ENCODE data around the gene FYN. TPM values are rescaled to one million over a fixed set of nuclear protein-coding genes. Genes with fewer than 3 reads are reported as not detected.
"Not testable (repeated sequence)": the region's sequence is repeated elsewhere in the genome, so short reads cannot be mapped to it uniquely, and the experiment has no call there.

FYN gene
- total and polyA plus RNA-seq, 4 donors = 11.2 to 28.3 (median 19.7) TPM

GRCh38 chr6:111789598-111789997, 83.7 kb downstream of the FYN start:
- Histone ChIP-seq H3K27ac (ENCODE audit: low read depth in 1 of 2, low read length in 2 of 2) (no peak overlapping the region), H3K9me3 (ENCODE audit: control insufficient read depth in 4 of 4, low read length in 3 of 4) (no peaks in the 10 kb centered on the region), H3K36me3 (ENCODE audit: control insufficient read depth in 4 of 4, insufficient read depth in 3 of 4, low read depth in 1 of 4, low read length in 3 of 4) (no peaks in the 10 kb centered on the region), H3K27me3 (ENCODE audit: control insufficient read depth in 4 of 4, insufficient read depth in 4 of 4, low read length in 3 of 4) (no peaks in the 10 kb centered on the region), H3K4me1 (ENCODE audit: control insufficient read depth in 4 of 4, insufficient read depth in 4 of 4, low read length in 3 of 4) (no peaks in the 10 kb centered on the region), H3K4me3 (ENCODE audit: low read depth in 1 of 3, low read length in 3 of 3) (no peak overlapping the region), H3K9ac (ENCODE audit: low read depth in 1 of 2, low read length in 2 of 2) (no peak overlapping the region)
- DNase-seq (ENCODE audit: low spot score) = no peak
- TF ChIP-seq NR2F2 (IDR thresholded peaks at IDR 0.05) (no peak), RXRA (IDR thresholded peaks at IDR 0.05) (no peak), REST (IDR thresholded peaks at IDR 0.05) (no peak)
- 91% methylated on average over 4 of the region's 4 CpGs for WGBS

GRCh38 chr6:111788379-111789276, 84.6 kb downstream of the FYN start:
- no peak overlapping the region for H3K9ac ChIP-seq (ENCODE audit: low read depth in 1 of 2, low read length in 2 of 2)
- H3K27me3 ChIP-seq (ENCODE audit: control insufficient read depth in 4 of 4, insufficient read depth in 4 of 4, low read length in 3 of 4) = no peaks in the 10 kb centered on the region
- no peaks in the 10 kb centered on the region for H3K9me3 ChIP-seq (ENCODE audit: control insufficient read depth in 4 of 4, low read length in 3 of 4)
- no peaks in the 10 kb centered on the region for H3K36me3 ChIP-seq (ENCODE audit: control insufficient read depth in 4 of 4, insufficient read depth in 3 of 4, low read depth in 1 of 4, low read length in 3 of 4)
- no peak for DNase-seq (ENCODE audit: low spot score)
- H3K4me3 ChIP-seq (ENCODE audit: low read depth in 1 of 3, low read length in 3 of 3) = no peak overlapping the region
- TF ChIP-seq JUND (IDR thresholded peaks at IDR 0.05) (no peak), HNF4G (IDR thresholded peaks at IDR 0.05) (no peak), RAD21 (IDR thresholded peaks at IDR 0.05) (no peak), HNF4A (conservative IDR thresholded peaks at IDR 0.05) (no peak), SP1 (IDR thresholded peaks at IDR 0.05) (no peak), EGR1 (IDR thresholded peaks at IDR 0.05; ENCODE audit: low read depth in 2 of 2) (no peak), FOXA2 (IDR thresholded peaks at IDR 0.05) (no peak), ZBTB33 (IDR thresholded peaks at IDR 0.05) (no peak), ATF3 (IDR thresholded peaks at IDR 0.05) (no peak), MAX (IDR thresholded peaks at IDR 0.05) (no peak), YY1 (IDR thresholded peaks at IDR 0.05) (no peak), FOXA1 (IDR thresholded peaks at IDR 0.05) (no peak), NR2F2 (IDR thresholded peaks at IDR 0.05) (no peak), CTCF (IDR thresholded peaks at IDR 0.05; ENCODE audit: low read depth, low read length, missing input control) (no peak), TAF1 (conservative IDR thresholded peaks at IDR 0.05) (no peak), REST (IDR thresholded peaks at IDR 0.05) (no peak)
- 91% methylated on average over 1 of the region's 1 CpG for WGBS
- no peak overlapping the region for H3K27ac ChIP-seq (ENCODE audit: low read depth in 1 of 2, low read length in 2 of 2)
- H3K4me1 ChIP-seq (ENCODE audit: control insufficient read depth in 4 of 4, insufficient read depth in 4 of 4, low read length in 3 of 4) = no peaks in the 10 kb centered on the region

- H3K9ac ChIP-seq (ENCODE audit: low read depth in 1 of 2, low read length in 2 of 2); H3K36me3 ChIP-seq (ENCODE audit: control insufficient read depth in 4 of 4, insufficient read depth in 3 of 4, low read depth in 1 of 4, low read length in 3 of 4); H3K9me3 ChIP-seq (ENCODE audit: control insufficient read depth in 4 of 4, low read length in 3 of 4); H3K4me3 ChIP-seq (ENCODE audit: low read depth in 1 of 3, low read length in 3 of 3); H3K4me1 ChIP-seq (ENCODE audit: control insufficient read depth in 4 of 4, insufficient read depth in 4 of 4, low read length in 3 of 4); H3K27ac ChIP-seq (ENCODE audit: low read depth in 1 of 2, low read length in 2 of 2); DNase-seq (ENCODE audit: low spot score); H3K27me3 ChIP-seq (ENCODE audit: control insufficient read depth in 4 of 4, insufficient read depth in 4 of 4, low read length in 3 of 4): not testable (repeated sequence)
- 97% methylated on average over 2 of the region's 2 CpGs for WGBS
Measured at GRCh38 chr6:111786151-111786550, 87.1 kb downstream of the FYN start.
